HG03095 (cell line): Measurements from ENCODE around the gene SMIM21.

ENCODE experiments used
- ATAC-seq: cut with Tn5 transposase; IDR thresholded peaks from one replicate; pipeline ENCODE4 v1.9.1; 2021; ENCODE audit warnings: moderate library complexity; ENCODE audit not compliant: unreplicated experiment

Gene SMIM21

DNA sequence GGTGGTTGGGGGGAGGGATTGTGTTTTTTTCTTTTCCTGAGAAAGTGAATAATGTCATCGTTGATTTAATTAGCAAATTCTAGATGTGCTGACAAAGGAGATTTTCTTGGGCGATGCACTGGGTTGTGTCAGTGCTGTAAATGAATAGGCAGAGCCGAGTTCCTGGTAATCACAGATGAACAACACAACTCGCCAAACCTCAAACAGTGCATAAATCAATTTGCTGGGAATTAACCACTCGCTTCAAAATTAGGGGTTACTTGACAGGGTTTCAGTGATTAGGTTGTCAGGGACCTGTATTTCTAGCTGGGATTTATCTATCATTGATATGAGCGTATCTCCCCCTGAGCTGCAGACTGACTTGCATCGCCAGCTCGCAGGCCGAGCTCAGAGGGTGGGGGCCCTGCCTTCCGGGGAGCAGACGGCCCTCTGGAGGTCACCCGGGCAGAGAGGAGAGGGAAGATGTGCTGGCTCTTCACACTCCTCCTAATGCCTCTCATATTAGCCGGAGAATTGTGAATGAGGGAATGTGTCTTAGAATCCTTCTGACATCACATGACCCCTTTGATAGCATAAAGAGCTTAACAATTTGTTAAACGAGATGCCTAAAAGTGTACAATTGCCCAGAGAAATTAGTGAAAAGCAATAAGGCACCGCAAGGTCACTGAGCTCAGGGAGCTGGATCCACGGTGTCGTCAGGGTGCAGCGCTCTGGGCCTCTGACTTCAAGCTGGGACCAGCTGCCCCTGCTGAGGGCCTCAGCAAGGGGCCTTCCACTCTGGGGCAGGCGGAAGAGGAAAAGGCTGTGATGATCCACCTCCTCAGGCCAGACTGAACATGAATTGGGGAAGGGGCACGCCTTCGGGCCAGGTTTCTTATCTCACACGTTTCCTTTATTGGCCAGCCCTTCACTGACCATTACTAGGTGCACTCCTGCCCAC, 48.9 kb downstream of the SMIM21 start:
- ATAC-seq: no peak

DNA sequence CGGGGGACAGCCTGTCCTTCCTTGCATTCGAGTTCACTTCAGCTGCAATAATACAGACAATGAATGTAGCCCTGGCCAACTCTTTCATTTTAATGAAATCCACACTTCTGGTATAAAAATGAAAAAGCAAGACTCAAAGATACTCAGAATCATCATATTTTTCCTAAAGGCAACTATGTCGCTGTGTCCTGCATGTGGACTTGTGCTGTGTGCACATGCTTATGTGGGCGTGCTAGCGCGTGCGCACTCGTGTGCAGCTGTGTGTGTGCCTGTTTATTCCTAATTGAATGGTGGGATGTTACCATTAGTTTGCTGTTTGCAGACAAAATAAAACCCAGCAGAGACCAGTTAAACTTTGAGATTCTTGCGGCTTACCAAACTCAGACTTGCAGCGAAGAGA, 49.6 kb downstream of the SMIM21 start:
- ATAC-seq: no peak

DNA sequence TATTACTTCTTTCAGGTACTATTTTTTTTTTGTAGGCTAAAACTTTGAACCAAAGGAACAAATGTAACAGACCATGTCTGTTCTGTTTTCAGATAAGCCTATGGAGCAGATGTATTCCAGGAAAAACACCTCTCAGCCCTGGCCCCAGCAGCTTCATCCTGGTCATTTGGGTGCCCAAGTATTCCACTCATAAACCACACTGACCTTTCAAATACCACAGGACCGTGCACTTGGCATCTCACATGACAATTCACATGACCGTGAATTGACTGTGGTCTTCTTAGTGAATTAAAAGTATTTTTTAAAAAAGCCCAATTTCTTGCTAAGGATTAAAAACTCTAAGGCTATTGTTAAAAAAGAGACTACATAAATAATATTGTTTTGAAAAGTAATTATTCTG, 50.2 kb downstream of the SMIM21 start:
- no peak for ATAC-seq

DNA sequence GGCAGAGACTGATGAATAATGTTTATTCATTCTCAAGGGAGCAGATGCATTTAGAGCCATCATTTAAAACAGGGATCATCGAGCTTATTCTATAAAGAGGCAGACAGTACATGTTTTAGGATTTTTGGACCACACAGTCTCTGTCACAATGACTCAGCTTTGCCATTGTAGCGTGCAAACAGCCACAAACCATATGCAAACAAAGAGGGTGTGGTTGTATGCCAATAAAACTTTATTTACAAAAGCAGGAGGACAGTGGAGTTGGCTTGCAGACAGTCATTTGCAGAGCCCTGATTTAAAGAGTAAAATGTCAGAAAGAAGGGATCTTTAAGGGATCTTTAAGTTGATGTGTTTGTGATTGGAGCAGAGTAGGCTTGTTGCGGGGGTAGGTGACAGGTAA, 51.5 kb downstream of the SMIM21 start:
- ATAC-seq: no peak

DNA sequence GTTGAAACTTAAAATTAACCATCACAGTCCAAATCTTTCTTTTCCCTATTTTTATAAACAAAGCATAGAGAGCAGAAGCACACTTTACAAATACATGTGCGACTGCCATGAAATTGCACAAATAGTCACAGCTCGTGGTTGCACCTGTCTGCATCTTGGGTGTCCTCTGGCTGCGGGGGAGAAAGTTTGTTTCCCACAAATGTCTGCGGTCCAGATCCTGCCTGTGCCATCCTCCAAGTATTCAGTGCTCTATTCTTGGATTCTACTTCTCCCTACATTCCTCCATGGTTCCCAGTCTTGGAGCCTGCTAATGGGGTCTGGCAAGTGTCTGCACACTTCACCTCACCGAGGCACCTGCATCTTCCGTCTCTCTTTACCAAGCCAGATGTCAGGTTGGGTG, 52.2 kb downstream of the SMIM21 start:
- no peak for ATAC-seq

DNA sequence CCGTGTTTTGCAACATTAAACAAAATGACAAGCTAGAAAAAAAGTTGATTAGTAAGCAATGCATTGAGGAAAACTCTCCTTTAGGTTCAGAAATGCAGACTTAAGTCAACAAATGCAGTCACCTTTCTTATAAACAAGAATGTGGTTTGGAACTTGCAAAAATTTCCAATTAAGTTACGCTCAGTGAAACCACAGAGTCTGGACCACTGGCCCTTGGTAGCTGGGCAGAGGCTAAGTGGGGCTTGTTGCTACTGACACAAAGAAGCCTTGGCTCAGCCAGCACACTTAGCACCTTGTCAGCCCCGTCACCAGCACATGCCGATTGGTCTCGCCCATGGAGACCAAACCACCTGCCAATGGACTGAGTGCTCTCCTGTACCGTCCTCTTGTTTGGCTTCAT, 53.0 kb downstream of the SMIM21 start:
- no peak for ATAC-seq

DNA sequence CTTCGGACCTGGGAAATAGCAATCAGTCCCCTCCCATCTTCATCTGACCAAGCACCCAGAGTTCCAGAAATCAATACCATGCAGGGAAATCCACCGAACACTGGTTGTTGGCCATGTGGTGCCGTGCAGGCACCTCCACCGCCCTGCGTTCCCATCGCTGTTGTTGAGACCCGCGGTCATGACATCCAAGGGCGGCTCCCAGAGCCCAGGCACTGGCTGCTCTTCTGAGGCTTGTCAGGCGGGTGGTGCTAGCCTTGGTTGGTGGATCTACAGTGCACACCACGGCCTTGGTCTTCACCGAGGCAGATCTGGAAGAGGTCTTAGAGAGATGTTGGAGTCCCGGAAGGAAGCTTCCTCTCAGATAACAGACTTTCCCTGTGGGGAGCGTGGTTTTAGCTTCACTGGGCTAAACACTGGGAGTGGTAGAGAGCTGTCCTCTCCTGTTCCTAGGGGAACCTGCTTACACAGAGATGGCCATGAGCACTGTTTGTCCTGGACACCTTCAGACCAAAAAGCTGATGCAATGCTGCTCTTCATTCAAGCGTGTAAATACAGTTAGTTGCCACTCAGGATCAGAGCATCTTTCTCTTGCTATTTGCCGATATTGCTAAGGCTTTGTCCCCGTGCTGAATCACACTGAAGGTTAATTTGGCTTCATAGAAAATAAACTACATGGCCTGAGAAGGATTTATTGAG, 58.3 kb downstream of the SMIM21 start:
- no peak for ATAC-seq

DNA sequence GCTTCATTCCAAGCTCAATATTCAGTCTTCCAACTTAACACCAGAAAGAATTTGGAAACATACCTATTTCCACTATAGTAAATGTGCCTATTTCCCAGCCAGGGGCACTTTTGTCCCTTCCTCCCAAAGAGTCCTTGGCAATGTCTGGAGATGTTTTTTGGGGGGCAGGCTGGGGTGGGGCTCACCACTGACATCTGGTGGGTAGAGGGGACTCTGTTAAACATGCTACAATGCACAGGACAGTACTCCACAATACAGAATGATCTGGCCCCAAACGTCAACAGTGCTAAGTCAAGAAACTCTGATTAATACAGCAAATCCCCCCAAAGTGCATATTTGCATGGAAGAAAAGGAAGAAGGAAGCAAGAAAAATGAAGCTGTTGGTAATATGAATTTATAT, 61.7 kb downstream of the SMIM21 start:
- ATAC-seq: no peak

DNA sequence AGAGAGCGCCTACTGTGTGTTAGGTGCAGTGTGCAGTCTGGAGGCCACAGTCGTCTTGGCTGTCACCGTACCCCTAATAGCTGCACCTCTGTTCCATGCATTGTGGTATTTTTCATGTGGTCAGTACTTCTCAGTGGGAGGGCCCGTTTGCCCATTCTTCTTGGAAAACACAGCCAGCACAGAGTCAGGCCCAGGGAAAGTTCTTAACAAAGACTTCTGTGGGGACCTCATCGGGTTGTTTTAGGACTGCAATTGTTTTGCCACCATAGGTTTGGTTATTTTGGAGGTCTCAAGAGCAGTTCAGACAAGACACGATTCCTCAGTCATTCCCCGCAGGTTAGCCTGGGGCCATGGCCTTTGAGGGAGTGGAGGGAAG, 62.3 kb downstream of the SMIM21 start:
- no peak for ATAC-seq

DNA sequence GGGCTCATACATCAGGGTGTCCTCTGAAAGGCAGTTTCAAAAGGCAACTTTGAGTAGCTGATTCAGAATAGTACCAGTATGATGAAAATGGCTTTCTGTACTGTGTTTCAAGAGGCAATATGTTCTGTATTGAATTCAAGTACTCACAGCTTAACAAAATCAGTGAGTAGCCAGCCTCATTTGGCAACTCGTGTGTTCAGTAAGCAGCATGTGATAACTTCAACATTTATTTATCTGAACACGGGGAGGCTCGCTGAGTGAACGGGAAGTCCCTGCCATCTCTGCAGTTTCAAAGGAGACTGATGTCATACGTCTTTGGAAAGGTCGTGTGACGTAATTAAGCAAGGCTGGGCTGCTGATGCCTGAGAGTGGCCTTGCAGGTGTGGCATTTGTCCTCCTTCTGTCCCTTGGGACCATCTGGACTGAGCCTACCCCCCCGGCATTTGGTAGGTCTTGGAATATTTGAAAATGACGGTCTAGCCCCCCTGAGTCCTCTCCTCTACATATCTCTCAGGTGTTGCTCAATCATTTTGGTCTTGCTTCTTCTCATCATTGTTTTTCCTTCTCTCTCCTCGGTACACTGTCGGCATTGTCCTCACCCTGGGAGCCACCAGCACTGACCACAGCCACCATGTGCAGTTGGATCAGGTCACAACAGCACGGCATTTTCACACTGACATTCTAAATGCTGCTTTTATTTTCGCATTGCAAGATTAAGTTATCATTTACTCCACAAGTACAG, 62.8 kb downstream of the SMIM21 start:
- ATAC-seq: no peak

DNA sequence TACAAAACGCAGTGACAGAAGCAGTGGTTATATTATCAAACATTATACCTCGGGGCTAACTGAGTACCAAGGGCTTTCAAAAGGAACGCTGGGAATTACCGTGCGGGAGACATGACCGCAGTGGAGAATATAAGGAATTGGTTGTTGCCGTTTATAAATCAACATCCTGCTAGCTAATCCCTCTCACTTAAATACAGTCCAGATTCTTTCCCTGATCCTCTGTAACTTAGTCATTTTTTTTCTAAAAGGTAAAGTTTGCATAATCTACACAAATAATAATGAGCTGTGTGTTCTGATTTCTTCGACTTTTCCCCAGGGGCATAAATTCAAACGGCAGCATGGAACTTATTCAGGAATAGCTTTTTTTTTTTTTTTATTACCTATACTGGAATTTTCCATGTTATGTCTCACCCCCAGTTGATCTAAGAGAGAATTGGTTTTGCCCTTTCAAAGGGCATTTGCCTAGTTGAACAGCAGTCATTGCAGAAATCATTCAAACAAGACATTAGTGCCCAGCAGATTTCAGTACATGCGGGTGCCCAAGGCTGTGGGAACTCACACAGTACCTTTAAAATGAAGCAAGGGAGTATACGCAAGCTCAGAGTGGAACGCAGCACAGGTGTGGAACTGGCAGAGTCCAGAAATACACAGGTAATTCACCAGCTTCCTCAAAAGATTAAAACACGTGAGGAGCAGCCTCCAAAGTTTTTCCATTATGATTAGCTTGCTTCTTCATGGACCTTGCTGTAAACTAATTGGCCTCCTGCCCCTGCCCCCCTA, 63.9 kb downstream of the SMIM21 start:
- ATAC-seq: no peak

DNA sequence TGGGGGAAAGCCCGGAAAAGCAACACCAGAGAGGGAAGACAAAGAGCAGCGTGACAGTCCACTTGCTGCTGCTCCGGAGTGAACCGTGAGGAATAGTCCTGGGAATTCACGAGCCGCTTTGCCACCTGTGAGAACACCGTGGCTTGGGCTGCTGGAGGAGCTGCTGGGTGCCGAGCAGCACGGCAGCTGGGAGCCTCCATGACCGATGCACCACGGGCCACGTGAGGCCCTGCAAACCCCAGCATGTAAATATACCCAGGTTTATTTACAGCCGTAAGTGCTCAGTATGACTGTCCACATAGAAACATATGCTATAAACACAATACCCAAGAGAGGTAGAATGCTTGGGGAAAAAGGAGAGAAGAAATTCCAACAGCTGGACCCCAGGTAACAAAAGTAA, 65.1 kb downstream of the SMIM21 start:
- no peak for ATAC-seq

DNA sequence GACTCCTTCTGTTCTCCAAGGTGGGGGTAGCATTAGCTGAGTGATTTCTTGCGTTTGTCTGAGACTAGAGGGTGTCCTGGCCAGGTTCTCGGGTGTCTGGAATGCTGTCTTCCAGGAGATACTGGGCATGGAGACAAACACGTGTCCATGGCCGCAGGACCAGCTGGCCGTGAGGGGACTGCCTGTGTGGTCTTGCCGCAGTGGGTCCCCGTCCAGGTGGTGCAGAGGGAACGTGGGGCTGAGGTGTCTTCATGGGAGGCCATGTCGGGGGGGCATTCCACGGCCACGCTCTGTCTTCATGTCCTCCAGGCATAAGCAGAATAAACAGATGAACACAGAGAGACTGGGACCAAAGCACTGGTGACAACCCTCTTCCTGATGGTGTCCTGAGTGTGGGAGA, 66.6 kb downstream of the SMIM21 start:
- no peak for ATAC-seq

DNA sequence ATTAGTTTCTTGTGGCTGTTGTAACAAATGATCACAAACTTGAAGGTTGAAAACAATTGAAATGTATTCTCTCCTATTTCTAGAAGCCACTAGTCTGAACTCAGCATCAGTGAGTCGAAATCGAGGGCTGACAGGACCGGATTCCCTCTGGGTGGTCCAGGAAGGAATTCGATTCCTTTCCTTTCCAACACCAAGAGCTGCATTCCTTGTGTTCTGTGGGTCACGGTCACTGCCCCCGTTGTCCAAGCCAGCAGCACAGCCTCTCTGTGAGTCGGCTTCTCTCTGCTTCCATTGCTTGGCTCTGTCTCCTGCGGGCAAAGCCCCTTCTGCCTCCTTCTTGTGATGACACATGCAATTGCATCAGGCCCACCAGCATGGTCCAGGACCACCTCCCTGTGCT, 67.3 kb downstream of the SMIM21 start:
- ATAC-seq: no peak
